GM19372 (cell line): ENCODE measurements around the gene UROD.

Source experiments
- ATAC-seq: cut with Tn5 transposase; IDR thresholded peaks from one replicate; pipeline ENCODE4 v1.9.1; 2021; ENCODE audit warnings: mild to moderate bottlenecking, low read depth, moderate library complexity; ENCODE audit not compliant: unreplicated experiment

Gene UROD

DNA sequence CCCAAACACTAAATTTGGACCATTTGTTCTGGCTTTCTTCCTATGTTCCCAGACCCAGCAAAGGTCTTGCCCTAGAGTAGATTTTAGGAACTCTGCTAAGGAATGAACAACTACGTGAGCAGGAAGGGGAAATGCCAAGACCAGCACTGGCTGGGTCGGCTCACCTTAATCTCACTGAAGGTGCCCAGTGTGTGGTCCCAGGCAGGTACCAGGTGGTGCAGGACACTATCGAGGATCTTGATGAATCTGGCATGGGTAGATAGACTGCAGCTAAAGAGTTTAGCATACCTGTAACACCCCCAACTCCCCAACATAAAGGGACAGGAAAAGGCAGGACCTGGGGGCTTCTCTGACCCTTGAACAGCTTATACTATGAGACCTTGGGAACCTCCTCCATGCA, 4.0 kb upstream of the UROD start:
- ATAC-seq: no peak

DNA sequence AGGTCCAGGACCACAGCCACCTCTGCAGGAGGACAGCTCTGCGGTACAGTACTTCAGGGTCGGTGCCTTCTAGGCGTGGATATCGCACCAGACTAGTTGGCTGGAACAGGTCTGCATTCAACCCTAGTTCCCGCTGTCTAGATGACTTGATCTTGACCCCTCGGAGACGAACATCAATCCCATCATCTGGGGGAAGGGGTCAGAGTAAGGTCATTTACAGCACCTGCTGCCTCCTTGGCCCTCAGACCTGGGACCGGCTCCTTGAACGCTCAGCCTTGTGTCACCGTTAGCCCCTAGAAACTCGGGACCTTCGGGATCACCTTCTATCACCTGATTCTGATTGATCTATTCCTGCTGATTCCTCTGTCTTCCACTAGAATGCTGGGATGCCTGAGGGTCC, 3.5 kb upstream of the UROD start:
- ATAC-seq: no peak

DNA sequence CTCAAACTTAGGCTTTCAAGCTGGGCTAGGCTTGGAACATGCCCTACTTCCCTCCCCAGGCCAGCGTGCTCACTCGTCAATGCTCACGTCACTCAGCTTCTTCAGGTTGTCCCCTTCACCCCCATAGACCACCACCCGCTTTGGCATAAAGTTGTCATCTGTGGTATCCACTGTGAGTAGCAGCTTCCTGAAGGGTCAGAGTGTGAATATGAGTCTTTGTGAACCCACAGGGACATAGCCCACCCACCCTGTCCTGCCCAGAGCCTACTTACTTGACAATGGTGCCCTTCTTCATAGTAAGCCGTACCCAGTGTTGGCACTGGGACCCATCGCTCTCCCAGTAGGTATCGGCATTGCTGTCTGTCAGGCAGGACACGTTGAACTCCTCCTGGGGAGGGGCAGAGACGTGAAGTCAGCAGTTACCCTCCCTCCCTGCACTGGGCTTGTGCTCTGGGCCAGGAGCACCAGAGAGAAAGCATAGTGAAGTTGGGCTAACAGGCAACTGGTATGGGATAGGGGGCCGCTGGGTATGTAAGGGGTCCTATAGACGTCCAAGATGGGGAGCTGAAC, 2.7 kb upstream of the UROD start:
- ATAC-seq: no peak

GRCh38 chr1:45009956-45010854, 1.8 kb upstream of the UROD start:
- no peak for ATAC-seq

GRCh38 chr1:45010855-45011811, 921 bp upstream of the UROD start, which contains the start of gene HECTD3:
Gene HECTD3, minus strand, starts transcription at chr1:45011324. Its CDS starts 67 bp downstream, at chr1:45011257.
- ATAC-seq: peak; percentile 51

- no peak for ATAC-seq
These were observed 705 bp downstream of the UROD start for GRCh38 chr1:45012639-45013278.

- no peak for ATAC-seq
These were observed 1.6 kb downstream of the UROD start for GRCh38 chr1:45013551-45014209.

DNA sequence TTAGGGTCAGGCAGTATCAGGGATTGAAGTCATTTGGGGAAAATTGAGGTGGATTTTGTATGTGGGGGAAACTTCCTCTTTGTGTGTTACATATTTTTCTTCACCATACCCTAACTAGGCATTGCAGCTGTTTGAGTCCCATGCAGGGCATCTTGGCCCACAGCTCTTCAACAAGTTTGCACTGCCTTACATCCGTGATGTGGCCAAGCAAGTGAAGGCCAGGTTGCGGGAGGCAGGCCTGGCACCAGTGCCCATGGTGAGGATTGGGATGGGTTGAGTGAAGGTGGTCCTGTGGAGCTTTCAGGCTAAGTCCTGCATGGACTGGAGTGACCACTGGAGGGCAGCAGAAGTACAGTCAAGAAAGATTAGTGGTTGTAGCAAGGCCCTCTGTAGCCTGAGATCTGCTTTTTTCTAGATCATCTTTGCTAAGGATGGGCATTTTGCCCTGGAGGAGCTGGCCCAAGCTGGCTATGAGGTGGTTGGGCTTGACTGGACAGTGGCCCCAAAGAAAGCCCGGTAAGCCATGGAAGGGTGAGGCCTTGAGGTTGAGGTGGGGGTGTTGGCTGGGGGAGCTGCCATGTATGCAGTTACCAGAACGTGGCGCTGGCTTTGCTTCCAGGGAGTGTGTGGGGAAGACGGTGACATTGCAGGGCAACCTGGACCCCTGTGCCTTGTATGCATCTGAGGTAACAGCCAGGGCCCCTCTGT, 2.4 kb downstream of the UROD start:
- ATAC-seq: no peak

- ATAC-seq: no peak
These were observed 3.6 kb downstream of the UROD start for GRCh38 chr1:45015683-45016082.

- no peak for ATAC-seq
These were observed 4.1 kb downstream of the UROD start for GRCh38 chr1:45016090-45016697.

DNA sequence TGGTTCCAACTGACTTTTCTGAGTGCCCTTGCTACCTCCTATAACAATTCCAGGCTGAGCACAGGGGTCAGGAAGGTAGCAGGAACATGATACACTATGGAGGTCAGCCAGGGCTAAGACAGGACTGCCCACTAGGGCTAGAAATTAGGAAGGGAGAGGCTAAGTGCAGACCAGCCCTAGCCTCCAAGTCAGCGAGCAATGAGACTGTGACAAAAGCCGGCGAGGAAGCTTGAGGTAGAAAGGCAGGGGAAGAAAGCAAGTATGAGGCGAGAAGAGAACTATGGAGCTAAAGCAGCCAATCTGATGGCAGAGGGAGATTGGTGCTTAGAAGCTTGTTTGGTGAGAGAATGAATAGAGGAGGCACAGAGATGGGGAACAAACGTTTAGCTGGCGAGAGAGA, 4.7 kb downstream of the UROD start:
- ATAC-seq: no peak

GRCh38 chr1:45018599-45019230, 6.7 kb downstream of the UROD start:
- peak; percentile 78 for ATAC-seq

DNA sequence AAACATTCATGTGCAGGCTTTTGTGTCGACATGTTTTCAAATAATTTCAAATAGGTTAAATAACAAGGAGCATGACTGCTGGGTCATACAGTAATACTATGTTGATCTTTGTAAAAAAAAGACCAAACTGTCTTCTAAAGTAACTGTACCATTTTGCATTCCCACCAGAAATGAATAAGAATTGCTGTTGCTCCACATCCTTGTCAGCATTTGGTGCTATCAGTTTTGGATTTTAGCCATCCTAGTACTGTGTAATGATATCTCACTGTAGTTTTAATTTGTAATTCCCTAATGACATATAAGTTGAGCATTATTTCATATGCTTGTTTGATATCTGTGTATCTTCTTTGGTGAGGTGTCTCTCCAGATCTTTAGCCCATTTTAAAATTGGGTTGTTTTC, 11.6 kb downstream of the UROD start:
- no peak for ATAC-seq

DNA sequence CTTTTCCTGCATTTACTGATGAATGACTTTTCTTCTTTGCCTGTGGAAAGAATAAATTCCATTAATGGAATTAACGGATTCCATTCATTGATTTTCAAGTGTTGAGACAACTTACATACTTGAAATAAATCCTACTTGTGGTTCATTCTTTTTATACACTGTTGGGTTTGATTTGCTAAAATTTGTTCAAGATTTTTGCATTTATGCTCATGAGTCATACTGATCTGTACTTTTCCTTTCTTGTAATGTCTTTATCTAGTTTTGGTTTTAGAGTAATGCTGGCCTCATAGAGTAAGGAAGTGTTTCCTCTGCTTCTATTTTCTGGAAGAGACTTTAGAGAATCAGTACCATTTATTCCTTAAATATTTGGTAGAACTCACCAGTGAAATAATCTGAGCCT, 14.4 kb downstream of the UROD start:
- no peak for ATAC-seq

DNA sequence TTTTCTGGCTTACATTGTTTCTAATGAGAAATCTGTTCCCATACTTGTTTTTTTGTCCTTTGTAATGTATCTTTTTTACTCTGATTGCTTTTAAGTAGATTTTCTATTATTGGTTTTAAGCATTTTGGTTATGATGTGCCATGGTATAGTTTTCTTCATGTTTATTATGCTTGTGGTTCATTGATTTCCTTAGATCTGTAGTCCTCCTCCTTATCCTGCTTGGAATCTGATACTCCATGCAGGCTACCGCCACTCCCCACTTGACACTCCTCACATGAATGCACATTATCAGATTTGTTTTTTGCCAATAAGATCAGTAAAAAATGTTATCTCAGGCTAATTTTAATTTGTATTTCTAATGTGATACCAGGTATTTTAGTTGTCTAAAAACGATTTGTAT, 20.8 kb downstream of the UROD start:
- no peak for ATAC-seq

GRCh38 chr1:45033356-45033755, 21.3 kb downstream of the UROD start:
- no peak for ATAC-seq

- ATAC-seq: no peak
These were observed 23.7 kb downstream of the UROD start for GRCh38 chr1:45035631-45036301.

- ATAC-seq: no peak
These were observed 25.4 kb downstream of the UROD start for GRCh38 chr1:45037456-45037855.
